GM18858 (cell line): ENCODE measurements around the gene UBE2Q1.

ENCODE experiments used
- ATAC-seq: cut with Tn5 transposase; IDR thresholded peaks from one replicate; pipeline ENCODE4 v1.9.1; 2021; ENCODE audit not compliant: unreplicated experiment

The UBE2Q1 gene

DNA sequence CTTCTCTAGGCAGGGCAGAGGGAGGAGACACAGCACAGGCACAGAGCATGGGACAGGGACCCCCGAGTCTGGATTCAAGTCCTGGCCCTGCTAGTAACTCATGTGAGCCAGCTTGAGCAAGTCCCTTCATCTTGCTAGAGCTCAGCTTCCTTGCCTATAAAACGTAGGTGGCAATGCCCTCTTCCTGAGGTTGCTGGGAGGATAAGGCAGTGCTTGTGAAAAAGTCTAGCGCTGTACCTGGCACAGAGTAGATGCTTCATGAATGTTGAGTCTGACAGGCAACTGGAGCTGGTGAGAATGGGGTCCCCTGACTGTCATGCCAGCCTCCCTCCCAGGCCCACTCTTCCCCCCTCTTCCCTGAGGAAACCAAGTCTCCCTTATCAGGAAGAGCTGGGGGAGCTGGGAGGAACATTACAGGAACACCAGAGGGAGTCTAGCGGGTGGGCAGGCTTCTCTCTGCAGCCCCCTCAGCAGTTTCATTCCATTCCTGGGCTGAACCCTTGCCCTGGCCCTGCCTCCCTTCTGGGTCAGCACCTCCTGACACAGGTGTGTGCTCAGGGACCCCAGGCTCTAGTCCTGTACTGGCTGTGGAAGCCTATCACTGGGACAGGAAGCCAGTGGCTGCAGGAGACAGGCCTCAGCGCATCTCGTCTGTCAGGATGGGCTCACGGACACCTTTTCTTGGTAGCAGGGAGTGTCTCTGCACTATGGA lies 19.0 kb upstream of the UBE2Q1 start:
- no peak for ATAC-seq

DNA sequence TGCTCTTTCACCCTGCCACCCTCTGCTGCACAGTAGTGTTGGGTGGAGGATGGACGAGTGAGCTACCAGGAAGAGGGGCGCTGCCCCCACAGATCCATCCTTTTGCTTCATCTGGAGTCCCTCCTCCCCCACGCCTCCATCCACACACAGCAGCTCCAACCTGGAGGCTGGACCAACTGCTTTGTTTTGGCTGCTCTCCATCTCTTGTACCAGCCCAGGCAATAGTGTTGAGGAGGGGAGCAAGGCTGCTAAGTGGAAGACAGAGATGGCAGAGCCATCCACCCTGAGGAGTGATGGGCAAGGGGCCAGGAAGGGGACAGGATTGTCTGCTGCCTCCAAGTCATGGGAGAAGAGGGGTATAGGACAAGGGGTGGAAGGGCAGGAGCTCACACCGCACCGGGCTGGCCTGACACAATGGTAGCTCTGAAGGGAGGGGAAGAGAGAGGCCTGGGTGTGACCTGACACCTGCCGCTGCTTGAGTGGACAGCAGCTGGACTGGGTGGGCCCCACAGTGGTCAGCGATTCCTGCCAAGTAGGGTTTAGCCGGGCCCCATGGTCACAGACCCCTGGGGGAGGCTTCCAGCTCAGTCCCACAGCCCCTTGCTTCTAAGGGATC lies 17.6 kb upstream of the UBE2Q1 start:
- ATAC-seq = no peak

DNA sequence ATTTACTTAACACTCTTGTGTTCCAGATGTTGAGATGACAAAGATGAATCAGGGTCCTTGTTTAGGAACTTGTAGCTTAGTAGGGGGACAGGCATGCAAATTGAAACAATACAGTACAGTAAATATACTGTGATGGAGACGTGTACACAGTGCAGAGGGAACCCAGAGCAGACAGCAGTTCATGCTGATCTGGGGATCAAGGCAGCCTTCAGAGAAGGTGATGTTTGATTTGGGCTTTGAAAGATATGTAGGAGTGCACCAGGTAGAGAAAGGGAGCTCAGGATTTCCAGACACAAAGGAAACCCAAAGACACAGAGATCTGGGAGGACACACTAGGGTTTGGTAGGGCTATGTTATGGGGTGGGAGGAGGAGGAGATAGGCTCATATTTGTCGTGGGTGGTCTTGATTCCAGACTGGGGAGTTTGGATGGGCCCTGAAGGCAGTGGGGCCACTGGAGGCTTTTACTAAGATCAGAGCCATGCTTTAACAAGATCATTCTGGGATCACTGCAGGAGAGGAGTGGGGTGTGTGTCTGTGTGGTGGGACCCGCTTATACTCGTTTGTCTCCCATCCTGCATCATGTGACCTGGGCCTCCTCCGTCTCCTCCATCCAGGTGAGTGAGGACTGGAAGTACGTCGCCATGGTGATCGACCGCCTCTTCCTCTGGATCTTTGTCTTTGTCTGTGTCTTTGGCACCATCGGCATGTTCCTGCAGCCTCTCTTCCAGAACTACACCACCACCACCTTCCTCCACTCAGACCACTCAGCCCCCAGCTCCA lies 16.9 kb upstream of the UBE2Q1 start:
- no peak for ATAC-seq

DNA sequence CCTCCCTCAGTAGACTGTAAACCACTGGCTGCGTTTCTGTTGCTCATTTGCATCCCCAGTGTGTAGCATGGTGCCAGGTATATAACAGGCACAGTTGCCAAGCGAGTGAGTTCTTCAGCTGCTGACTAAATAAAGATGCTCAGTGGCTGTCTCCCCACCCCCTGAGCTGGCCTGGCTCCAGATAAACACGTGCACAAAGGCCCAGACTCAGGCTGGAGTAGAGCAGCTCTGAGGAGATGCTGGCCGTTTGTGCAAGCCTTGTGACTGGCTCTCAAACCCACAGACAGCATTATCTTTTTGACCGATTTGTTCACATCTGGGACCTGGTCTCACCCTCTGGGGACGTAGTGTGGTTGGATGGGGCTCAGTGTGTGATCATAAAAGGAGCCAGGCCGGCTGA lies 16.3 kb upstream of the UBE2Q1 start:
- ATAC-seq = no peak

DNA sequence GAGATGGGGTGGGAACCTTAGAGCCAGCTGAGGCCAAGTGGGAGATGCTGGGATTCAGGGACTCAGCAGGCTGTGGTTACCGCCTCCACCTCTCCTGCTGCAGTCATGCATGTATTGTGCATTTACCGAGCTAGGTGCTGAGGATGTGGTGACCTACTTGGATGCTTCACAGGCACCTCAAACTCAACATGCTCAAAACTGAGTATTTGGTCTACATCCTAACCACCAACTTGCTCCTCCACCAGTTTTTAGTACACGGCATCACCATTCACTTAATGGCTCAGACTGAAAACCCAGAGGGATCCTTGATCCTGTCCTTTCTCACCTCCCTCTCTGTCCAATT lies 14.7 kb upstream of the UBE2Q1 start:
- ATAC-seq = no peak

DNA sequence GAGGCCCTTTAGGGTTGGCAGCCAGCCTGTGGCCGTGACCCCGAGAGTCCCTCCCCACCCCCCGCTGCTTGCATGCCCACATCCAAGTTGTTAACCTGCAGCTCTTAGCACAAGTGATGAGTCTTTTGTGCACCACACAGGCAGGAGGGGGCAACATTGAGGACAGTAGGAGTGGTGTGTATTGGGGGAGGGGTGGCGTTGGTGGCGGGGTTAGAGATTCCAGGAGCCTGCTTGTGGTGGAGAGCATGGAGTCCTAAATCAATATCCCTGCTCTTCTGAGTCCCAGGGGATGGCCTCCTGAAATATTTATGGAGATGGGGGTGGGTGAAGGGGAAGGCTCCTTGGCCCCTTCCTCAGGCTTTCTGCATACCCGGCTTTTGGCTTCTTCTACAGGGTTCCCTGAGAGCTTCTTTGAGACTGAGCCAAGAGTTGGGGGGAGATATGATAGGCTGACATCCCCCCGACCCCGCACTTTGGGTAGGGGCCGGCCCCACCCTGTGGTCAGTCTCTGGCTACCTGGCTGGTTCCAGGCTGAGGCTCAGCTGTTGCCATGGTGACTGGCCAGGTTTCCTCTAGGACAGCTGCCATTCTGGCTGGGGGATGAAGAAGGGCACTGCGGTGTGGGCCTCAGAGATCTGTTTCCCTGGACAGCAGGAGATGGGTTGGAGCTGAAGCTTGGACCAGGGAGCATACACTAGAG lies 14.2 kb upstream of the UBE2Q1 start:
- ATAC-seq = no peak

DNA sequence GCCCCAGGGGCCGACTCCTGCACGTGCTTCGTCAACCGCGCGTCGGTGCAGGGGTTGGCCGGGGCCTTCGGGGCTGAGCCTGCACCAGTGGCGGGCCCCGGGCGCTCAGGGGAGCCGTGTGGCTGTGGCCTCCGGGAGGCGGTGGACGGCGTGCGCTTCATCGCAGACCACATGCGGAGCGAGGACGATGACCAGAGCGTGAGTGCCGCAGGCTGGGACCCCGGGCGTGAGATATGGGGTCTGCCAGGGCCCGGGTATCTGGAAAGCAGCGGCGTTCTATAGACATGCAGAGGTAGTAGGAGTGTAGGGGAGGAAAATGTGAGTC lies 13.5 kb upstream of the UBE2Q1 start:
- ATAC-seq = no peak

DNA sequence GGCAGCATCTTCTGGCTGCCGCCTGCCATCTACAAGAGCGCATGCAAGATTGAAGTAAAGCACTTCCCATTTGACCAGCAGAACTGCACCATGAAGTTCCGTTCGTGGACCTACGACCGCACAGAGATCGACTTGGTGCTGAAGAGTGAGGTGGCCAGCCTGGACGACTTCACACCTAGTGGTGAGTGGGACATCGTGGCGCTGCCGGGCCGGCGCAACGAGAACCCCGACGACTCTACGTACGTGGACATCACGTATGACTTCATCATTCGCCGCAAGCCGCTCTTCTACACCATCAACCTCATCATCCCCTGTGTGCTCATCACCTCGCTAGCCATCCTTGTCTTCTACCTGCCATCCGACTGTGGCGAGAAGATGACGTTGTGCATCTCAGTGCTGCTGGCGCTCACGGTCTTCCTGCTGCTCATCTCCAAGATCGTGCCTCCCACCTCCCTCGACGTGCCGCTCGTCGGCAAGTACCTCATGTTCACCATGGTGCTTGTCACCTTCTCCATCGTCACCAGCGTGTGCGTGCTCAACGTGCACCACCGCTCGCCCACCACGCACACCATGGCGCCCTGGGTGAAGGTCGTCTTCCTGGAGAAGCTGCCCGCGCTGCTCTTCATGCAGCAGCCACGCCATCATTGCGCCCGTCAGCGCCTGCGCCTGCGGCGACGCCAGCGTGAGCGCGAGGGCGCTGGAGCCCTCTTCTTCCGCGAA lies 12.9 kb upstream of the UBE2Q1 start:
- no peak for ATAC-seq

DNA sequence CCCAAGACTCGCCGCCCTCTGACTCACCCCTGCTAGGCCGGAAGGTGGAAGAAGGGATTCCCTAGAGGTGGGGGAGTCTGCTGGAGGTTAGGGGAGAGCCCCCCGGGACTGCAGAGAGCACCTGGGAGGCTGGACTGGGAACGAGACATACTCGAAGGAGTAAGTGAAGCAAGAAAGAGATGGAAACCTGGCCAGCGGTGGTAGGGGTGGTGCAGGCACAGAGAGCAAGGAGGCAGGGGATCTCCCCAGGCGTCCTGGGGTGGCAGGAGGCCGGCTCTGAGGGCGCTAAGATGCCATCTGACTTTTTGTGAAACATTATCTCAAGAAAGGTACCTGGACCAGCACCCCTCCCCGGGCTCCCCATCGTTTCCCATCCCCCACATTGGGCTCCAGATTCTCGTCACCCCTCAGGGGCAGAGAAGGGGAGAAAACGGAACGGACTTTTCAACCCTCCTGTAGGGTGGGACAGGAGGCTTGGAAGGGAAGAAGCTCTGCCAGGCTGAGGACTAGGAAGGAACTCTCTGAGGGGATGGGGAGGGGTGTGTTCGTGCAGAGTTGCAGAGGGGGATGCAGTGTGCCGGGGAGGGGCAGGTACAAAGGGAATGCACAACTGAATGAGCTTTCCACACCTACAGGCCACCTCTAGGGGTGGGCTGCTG lies 9.8 kb upstream of the UBE2Q1 start:
- no peak for ATAC-seq

DNA sequence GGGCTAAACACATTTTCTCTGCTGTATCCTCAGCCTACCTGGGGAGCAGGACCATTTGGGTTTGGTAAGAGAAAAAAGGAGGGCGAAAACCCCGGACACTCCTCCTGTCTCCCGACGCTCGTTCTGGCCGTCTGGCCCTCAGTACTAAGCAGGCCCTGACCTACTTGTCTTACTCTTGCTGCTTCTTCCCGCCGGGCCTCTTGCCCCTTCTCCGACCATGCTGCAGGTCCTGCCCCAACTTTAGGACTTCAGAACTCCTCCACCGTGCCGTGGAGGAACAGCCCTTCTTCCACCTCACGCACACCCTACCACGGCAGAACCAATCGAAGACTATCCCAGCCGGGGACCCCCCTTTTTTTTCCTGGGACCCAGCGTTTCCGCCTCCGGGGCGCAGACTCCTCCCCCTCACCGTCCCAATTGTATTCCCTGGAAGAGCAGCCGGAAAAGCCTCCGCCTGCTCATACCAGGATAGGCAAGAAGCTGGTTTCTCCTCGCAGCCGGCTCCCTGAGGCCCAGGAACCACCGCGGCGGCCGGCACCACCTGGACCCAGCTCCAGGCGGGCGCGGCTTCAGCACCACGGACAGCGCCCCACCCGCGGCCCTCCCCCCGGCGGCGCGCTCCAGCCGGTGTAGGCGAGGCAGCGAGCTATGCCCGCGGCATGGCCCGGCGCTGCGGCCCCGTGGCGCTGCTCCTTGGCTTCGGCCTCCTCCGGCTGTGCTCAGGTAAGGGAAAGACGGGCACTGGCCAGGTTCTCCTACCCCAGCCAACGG lies 9.1 kb upstream of the UBE2Q1 start, which contains the start of gene CHRNB2:
Gene CHRNB2, plus strand, starts transcription at position 393 of the 771 bp plus-strand sequence. Its CDS starts 267 bp downstream, at position 660.
- ATAC-seq = no peak

DNA sequence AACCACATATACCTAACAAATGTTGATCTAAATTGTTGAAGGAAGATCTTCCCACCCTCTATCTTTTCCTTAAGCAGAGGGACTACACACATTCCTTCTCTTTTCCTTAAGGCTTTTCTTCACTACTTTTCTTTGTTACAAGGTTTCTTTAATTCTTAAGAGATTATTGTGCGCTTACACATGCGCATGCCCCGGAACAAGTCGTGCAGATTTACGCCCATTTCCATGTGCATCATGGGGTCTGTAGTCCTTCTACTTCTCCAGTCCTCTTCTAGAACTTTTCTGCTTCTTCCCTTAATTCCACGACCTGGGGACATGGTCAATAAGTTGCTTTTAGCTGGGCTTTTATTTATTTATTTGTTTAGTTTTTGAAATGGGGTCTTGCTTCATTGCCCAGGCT lies 7.4 kb upstream of the UBE2Q1 start:
- ATAC-seq = no peak

DNA sequence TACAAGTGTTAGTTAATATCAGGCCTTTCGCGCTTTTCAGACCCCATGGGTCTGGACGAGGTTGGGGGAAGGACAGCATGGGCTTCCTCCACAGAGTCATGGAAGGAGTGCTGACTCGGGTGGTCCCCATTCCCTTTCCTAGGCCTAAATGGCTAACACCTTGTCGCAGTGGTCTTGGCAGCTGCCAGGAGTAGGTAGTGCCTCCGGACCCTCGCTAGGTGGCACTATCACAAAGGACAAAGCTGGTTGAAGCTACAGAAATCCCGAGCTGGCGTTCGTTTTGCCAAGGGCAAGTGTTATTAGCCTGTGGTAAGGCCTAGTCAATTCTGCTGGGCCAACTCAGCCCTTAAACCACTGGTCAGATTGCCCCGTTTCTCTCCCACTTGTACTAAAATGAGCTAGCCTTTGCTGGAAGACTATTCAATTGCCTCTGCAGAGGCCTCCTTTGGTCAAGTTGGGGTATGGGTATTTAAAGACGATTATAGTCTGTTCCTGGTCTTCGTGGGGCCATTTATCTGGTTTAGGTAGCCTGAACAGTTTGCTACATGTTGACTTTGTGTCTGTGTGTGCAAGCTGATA lies 1.1 kb upstream of the UBE2Q1 start:
- peak; percentile 30 for ATAC-seq

DNA sequence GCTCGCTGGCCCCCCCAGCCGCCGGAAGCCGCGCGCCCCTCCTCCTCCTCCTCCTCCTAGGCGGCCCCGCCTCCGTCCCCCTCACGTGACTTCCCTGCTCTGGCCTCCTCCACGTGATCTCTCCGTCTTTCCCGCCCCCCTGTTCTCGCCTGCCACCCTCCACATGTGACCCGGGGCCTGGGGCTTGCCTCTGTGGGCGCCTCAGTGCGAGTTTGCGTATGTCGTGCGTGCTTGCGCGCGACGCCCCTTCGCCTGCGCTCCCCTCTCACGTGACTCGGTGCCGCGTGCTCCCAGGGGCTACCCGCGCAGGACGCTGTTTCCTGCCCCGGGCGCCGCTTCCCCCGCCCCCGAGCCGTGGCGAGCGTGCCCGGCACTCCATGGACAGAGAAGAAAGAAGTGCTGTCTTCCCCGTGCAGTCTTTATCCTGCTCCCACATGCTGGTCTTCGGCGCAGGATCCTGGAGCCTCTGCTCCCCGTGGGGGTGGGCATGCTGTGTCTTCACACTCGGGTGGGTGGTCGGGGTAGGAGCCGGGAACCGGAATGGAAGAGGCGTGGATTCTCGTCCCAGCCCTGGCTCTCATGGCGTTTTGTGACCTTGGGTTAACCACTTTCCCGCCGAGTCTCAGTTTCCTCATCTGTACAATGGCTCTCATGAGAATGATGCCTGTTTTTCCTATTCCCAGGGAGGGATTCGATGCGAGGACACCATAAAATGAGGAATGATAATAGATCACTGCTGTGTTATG lies 431 bp upstream of the UBE2Q1 start:
- ATAC-seq = peak; percentile 80

DNA sequence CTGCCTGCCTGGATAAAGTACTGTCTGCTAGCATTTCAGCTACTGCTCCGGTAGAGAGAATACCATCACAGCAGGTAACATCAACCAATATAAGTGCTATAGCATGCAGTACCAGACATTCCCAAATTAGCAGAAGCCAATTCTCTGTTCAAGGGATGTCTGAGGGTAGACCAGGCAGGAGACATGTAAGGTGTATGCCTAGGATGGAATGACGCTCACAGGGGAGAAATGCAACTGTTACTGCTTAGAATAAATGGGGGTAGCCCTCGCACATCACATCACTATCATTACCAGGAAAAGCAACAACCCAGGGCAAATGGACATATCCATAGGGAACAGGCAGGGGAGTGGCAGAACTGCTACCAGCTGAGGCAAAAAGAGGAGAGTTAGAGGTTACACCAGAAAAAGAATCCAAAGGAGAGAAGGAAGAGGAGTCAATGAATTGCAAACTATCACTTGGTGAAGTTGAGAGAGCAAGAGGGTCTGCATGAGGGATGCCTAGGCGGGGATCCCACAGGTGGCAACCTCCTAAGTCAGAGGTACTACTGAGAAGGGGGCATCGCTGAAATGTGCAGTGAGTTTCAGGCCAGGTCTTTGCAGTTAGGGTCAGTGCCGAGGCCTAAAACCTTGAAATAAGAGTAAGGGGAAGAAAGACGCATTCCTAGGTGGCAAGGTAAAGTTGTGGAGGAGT lies 1.1 kb downstream of the UBE2Q1 start:
- no peak for ATAC-seq

DNA sequence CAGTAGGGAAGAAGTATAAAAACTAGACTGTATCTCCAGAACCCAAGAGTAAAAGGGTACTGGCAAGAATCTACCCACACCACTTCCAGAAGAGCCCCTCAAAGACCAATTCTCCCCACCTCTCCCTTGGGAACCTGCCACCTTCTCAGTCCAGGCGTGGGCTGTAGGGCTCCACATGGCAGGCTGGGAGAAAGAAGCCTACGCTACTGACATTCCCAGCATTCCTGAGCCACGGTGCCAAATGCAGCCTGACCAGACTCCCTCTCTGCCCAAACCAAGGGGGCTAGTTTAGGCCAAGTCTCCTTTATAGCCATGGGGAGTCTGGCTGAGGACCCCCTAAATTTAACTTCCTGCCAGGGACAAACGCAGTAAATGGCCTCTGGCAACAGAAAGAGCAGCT lies 2.0 kb downstream of the UBE2Q1 start:
- no peak for ATAC-seq

DNA sequence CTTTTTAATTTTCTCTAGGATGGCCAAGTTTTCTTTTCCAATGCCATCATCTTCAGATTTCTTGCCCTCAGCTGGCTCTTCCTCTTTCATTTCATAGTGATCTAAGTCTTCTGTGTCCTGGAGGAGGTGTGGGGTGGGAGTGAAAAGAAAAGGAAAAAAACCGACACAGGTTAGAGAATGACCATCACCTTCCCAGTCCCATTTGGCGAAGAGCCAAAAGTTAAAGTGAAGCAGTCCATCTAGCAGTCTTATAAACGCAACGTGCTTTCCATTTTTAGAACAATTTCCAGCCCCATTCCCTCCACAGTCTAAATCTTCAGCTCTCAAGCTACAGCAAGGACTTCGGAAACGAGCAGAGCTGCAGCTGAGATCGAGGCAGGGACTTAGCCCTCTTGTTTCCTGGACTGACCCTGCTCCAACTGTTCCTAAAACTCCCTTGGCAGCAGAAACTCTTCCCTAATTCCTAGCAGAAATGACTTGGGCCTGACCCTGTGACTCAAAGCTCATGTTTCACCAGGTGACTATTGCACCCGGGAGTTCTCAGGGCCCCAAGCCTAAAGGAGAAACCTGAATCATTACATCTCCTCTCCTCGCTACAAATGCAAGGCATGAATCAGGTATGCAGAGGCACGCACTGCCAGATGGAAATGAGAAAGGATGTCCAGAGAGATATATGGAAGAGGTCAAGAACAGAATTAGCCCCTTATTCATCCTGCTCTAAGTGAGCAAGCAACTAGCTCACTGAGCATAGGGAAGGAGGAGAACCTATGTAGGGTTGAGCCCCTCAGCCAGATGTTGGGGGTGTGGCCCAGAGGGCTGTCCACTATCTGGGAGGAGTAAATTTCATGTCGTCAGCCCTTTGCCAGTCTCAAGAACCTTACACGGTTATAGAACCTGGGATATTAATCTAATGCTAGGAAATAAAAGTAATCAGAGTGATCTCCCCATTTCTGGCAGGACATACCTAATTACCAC lies 5.1 kb downstream of the UBE2Q1 start:
- no peak for ATAC-seq

DNA sequence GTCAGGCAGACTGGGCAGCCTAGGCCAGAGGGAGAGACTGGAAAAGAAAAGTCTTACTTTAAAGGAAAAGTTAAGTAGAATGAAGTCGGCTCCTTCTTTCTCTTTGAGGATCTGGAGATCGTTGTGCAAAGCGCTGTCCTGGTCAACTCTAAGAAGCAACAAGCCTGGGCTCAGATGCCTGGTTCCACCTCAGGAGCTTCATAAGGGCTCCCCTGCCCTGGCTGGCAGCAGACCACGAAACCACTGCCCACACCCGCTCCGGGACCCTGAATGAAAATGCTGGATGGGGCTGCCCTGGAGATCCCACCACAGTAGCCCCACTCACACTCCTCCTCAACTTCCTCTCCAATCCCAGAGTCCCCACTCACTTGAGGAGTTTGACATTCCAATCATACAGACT lies 6.4 kb downstream of the UBE2Q1 start:
- ATAC-seq = no peak
